C4-2B (cell line): ENCODE results near the gene FLT4.
"Not testable (repeated sequence)": the region's sequence is repeated elsewhere in the genome, so short reads cannot be mapped to it uniquely, and the experiment has no call there.

Experiments used
- H3K27ac ChIP-seq: fragments of 450-650 bp; 2 replicates; pipeline ENCODE4 v1.5.1; 2017
- ZFX ChIP-seq: fragments of 450-650 bp; IDR thresholded peaks from 2 replicates; pipeline ENCODE4 v1.6.1; 2017
- TF ChIP-seq, protein P1 (sequence below): fragments of 450-650 bp; conservative IDR thresholded peaks from 2 replicates; pipeline ENCODE4 v1.5.1; 2017; ENCODE audit warnings: mild to moderate bottlenecking

FLT4 gene

DNA sequence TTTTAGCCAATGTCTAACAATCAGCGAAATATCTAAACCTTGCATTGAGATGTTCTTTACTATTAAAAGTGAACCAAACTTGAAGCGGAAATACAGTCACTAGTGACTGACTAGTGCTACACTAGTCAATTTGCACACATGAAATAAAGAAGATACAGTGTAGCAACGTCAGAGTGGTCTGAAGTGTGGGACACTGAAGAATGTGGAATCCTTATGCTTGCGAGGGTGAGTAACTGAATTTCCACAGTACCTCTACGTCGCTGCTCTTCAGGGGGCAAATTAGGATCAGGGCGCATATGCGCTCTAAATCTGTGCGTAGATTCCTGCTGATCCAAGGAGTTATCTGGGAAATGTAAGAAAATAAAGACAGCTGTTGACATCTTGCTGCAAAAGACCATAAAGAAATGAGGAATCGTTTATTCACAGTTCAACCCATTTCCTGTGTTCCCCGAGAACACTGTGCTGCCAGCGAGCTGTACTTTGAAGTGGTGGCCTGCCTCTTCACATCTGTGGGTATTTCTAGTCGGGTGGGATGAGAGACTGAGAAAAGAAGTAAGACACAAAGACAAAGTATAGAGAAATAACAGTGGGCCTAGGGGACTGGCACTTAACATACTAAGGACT is 39.8 kb upstream of the FLT4 start:
- no peak for TF ChIP-seq ZFX
- TF ChIP-seq, protein P1, sequence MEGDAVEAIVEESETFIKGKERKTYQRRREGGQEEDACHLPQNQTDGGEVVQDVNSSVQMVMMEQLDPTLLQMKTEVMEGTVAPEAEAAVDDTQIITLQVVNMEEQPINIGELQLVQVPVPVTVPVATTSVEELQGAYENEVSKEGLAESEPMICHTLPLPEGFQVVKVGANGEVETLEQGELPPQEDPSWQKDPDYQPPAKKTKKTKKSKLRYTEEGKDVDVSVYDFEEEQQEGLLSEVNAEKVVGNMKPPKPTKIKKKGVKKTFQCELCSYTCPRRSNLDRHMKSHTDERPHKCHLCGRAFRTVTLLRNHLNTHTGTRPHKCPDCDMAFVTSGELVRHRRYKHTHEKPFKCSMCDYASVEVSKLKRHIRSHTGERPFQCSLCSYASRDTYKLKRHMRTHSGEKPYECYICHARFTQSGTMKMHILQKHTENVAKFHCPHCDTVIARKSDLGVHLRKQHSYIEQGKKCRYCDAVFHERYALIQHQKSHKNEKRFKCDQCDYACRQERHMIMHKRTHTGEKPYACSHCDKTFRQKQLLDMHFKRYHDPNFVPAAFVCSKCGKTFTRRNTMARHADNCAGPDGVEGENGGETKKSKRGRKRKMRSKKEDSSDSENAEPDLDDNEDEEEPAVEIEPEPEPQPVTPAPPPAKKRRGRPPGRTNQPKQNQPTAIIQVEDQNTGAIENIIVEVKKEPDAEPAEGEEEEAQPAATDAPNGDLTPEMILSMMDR: no peak
- no peak overlapping the region for H3K27ac ChIP-seq

DNA sequence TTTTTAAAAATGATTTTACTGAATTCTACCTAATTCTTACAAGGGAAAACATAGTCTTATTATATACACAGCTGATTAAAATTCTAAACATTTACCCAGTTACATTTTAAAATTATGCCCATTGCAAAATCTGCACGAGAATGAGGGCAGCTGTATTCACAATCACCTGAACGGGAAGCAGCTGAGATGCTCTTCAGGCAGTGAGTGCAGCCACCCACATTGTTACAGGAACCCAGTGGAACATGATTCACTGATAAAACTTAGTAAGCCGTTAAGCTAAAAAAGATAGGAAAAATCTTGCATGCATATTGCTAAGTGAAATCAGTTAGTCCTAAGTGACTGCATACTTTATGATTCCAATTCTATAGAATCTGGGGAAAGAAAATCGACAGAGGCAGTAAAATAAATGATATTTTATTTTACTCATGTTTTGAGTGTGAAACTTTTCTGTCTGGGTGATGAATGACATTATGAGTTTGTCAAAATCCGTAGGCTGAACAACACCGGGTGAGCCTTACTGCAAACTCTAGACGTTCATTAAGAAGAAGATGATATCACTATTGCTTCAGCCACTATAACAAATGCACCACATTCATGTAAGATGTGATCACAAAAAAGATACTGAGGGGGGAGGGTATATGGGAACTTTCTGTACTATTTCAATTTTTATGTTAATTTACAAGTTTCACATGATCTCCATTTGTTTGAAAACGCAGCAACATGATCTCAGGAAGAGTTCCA is 39.1 kb upstream of the FLT4 start:
- no peak for TF ChIP-seq ZFX
- TF ChIP-seq, protein P1: no peak
- H3K27ac ChIP-seq: no peak overlapping the region

DNA sequence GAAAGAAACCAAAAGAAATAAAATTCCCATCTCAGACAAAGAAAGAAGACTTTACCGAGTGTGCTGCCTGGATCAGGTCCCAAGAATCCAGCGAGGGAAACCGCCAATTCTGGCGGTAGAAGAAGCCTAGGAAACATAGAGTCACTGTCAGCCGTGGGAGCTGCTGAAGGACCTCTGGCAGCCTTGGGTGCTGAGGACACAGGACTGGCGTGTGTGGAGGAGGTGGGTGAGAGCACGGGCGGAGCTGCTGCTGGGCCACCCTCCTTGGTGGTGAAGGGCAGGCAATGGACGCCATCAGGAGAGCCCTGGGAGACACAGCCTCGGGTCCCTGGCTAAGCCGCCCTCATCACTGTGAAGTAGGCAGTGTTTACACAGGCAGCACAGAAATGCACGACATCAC is 37.4 kb upstream of the FLT4 start:
- H3K27ac ChIP-seq: not testable (repeated sequence)

DNA sequence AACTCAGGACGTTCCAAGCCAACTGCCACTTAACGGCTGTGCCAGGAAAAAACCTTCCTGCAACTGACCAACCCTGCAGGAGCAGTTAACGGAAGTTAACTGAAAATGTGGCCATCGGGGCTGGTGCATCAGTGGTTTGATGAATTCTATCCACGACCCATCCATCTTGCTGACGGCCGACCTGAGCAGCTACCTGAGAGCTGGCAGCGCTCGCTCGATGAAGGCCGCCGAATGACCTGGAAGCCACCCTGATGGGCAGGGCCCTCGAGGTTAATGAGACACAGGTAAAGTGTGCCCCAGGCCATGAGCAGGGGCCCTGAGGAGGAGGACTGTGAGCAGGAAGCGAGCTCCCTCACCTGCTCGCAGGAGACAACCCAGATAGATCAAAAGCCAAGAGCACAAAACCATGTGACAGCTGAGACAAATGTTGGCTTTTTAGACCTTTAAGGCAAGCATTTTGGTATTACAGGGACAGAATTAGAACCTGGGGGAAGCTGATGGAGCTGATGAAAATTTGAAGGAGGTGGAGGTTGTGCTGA is 35.3 kb upstream of the FLT4 start:
- no peak for TF ChIP-seq ZFX
- TF ChIP-seq, protein P1: no peak
- H3K27ac ChIP-seq: no peak overlapping the region

DNA sequence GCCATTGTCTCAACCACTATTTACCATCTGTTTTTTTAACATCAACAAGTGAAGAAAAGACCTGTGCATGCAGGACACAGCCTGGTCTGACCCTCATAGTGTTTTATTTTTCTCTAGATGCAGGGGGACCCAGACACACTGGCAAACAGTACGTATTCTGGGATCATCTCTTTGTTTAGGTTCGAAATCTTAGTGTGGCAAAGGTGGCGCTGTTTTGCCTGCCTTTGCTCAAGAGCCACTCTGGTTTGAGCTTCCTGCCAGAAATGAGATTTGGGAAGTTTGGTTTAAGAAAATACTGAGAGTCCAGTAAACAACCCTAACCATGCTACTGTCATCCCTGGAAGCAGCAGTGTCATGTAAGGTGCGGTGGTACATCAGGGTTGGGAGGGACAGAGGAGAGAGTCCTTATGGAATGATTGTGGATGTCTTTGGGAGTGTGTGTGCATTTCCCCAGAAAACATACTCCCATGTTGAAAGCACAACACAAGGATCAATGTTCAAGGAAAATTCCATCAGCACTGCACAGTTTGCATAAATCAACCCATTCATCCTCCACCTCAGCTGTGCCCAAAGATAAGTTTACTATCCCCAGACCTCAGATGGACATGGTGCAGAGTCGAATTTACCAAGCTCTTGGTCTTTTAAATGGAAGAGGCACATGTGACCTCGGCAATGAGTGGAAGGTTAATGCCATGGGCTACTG is 34.0 kb upstream of the FLT4 start:
- H3K27ac ChIP-seq: no peak overlapping the region
- TF ChIP-seq, protein P1: no peak; the same call in 1 of the 2 replicates
- no peak for TF ChIP-seq ZFX

DNA sequence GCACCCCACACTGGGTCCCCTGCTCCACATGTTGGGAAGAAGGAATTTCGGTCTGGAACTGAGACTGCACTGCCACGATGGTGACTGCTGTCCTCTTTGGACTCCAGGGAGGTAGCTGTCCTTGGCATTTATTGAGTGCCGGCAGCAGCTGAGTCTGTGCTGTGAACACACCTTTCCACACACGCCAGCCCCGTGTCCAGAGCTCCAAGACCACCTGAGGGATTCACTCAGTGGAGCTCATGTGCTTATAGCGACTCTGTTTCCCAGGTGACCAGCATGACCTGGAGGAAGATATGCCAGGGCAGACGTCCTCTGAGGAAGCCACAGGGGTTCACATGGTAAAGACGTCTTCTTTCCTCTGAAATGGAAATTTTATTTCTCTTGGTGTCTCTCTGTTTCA is 33.2 kb upstream of the FLT4 start:
- H3K27ac ChIP-seq: no peak overlapping the region
- TF ChIP-seq, protein P1: no peak
- no peak for TF ChIP-seq ZFX

DNA sequence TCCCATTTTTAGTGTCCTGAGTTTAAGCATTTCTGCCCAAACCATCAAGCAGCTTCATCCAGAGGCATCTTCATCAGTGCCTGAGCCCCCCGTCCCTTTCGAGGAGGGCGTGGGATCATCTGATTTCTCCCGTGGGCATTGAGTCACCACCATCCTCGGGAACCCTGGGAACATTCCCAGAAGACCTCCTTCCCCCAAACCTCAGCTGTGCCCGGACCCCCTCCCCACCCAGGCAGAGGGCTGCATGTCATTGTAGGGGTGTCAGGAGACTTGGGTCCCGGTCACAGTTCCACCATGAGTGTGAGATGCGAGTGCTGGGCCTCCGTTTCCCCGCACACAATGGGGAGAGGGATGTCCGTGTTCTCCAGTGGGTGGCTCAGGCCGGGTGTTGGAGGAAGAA is 32.6 kb upstream of the FLT4 start:
- H3K27ac ChIP-seq: not testable (repeated sequence)

DNA sequence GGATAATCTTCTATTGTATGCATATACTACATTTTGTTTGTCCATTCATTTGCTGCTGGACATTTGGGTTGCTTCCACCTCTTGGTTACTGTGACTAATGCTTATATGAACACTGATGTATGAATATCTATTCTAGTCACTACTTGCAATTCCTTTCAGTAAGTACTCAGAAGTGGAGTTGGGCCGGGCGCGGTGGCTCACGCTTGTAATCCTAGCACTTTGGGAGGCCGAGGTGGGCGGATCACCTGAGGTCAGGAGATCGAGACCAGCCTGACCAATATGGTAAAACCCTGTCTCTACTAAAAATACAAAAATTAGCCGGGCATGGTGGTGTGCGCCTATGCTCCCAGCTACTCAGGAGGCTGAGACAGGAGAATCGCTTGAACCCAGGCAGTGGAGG is 28.9 kb upstream of the FLT4 start:
- H3K27ac ChIP-seq: not testable (repeated sequence)
